Cerebellar nuclear complex (tissue), 1 donor: ENCODE data around the gene MTCL1.

Experiments
- DNase-seq, 2 experiments: peaks; one replicate each; lab custom pipeline; 2025; lab: John Stamatoyannopoulos, UW

Gene MTCL1

DNA sequence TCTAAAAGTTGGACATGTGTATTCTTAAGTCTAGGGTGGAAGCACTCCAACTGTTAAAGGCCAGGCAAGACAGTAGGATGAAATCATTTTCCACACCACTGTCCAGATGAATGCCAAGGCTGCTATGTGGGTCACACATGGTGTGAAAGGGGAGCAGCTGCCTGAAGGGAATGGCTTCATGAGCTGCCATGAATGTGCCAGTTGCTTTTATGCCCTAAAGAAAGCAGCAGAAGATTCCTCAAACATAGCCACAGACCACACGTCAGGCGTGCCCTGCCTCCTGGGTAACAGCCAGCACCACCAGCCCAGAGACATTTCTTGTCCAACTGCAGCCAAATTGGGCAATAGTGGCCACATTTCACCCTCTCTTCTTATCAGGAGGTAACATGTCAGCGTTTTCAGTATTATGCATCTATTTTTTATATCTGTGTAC lies 130.2 kb downstream of the MTCL1 start:
- peak in 1 of 2 experiments; percentile 26 for DNase-seq

DNA sequence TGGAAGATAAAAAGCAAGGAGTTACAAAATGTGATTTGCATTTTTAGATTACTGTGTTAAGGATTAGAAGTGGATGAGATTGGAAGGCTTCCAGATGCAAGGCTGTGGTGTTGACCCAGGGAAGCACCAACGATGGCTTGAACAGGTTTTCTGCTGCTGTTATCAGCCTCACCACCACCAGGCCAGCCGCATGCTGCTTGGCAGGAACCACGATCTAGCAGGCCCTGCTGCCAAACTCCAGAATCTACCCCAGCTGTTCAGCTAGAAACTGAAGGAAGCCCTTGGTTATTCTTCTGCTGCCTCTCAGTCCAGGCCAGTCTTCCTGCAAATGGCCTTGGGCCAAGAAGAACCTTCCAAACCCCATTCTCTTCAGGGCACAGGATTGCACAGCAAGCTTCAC lies 133.9 kb downstream of the MTCL1 start:
- no peak for DNase-seq

DNA sequence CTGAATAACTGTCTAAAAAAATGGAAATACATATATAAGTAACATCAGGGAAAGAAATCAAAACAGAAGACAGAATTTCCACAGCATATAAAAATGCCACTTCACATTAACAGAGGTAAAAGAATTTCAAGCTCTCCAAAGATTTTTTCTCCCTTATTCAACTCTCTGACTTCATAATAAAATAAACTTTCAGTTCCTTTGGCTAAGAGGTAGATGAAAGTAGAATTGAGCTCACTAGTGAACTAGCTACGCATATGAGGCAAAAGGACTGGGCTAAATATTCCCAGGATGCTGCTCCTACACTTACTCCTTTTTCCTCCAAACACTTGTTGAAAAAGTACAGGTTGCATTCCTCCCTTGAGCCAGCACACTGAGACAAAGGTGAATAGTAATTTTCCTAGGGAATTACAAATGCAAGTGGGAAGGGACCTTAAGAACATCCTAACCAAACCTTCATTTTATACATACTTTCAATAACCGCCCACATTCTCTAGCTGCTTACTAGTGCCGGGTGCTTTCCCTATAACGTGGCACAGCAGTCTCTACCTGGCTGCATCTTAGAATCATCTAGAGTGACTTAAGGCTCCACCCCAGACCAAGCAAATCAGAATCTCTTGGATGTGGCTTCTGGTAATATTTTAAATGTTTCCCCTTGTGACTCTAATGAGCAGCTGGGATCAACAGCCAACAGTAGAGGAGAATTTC lies 136.6 kb downstream of the MTCL1 start:
- no peak for DNase-seq

DNA sequence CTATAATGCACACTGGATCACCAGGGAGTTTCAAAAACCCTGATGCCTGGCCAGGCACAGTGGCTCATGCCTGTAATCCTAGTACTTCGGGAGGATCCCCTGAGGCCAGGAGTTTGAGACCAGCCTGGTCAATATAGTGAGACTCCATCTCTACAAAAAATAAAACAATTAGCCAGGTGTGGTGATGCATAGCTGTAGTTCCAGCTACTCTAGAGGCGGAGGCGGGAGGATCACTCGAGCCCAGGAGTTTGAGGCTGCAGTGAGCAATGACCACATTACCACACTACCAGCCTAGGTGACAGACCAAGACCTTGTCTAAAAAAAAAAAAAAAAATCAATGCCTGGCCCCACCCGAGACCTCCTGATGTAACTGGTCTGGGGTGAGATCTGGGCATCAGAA lies 137.2 kb downstream of the MTCL1 start:
- DNase-seq, result no peak

DNA sequence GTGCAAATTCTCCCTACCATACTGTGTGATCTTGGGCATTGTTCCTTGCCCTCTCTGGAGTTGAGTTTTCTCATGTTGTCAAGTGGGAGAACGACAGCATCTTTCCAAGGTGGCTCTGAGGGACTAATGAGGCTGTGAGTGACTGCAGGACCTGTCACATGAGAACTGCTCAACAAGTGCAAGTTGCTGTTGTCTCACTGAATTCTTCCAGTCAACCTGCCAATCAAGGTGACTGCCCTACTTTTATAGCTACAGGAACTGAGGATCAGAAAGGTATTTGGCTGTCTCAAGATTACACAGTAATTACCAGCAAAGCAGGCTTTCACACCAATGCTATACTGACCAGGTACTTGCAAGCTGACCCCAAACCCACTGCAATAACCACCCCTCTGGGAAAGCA lies 137.6 kb downstream of the MTCL1 start:
- DNase-seq, result no peak

DNA sequence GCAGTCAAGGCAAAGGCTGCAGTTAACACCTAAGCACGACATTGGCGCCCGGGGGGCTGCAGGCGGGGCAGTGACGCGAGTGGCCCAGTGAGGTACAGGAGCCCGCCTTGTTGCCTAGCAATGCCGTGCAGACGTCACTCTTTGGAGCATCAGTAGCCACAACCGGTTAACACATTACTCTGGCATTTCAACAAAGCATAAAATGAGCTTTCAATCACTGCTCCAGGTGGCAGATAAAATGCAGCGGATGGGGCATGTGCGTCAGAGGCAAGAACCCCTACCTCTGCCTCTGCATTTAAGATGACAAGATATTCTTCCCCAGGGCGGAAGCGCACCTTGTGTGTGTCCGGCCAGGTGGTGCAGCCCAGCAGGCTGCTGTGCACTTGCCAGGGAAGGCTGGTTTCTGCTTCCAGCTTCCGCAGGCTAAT lies 139.4 kb downstream of the MTCL1 start:
- peak; percentile 80 to 92 for DNase-seq

DNA sequence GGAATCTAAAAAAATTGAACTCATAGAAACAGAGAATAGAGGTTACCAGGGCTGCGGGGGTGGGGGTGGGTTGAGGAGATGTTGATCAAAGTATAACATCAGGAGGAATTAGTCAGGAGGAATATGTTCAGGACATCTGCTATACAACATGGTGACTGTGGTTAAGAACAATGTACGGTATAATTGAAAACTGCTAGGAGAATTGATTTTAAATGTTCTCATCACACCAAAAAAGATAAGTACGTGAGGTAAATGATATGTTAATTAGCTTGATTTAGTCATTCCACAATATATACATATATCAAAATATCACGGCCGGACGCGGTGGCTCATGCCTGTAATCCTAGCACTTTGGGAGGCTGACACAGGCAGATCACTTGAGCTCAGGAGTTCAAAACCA lies 140.2 kb downstream of the MTCL1 start:
- no peak for DNase-seq

DNA sequence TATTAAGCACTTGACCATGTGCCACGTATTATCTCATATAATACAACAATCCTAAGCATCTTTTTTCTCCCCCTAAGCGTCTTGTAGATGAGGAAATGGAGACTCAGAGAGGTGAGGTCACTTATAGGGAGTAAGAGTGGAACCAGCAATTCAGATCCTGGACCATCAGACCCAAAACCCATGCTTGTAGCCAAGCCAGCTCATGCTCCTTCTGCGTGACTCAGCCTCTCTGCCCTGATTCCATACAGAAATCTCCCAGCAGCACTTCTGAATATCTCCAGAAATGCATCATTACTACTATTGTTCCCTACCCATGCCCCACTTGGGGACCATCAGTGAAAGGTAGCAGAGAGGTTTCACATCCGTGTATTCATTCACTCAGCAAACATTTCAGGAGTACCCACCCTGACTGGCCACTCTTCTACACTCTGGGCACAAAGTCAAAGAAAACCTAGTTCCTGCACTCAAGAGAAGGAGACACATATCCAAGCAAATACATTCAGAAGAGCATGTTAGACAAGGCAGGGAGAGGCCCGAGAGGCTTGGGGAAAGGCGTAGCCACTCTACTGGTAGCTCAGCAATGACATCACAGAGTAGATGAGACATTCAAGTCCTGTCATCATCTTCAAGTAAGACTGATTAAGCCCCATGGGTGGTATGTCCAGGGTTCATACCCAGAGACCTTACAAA lies 141.9 kb downstream of the MTCL1 start:
- DNase-seq, result no peak

DNA sequence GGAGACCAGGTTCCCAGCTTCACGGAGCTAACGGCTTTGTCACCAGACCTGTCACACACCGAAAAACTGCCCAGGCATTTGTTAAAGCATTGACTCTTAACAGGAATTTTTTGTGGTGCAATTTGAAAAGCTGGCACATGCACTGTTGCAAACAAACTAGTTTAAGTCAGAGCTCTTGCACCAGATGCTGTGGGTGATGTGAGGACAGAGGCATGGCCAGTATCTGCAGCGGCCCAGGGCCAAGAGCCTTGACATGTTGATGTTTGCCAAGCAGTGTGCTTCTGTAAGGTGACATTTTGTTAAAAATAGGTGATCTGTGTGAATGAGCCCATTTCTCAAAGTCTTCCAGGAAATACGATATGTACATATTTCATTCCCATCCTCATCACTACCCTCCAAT lies 142.5 kb downstream of the MTCL1 start:
- DNase-seq, result no peak

DNA sequence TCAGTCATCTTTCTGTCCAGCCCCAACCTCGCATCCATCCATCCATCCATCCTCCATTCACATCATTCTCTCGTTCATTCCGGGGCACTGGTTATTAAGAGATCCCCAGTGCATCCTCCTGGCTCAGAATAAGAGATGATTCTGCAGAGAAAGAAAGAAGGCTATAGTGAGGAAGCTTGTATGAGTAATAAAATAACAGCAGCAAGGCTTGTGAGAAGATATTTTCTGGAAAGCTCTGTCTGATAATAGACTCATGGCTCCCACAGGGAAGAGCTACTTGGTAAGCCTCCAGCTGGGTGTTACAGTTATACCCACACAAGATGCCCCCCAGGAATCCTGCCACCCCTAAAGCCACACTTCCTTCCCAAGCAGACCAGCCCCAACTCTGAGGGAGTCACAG lies 143.2 kb downstream of the MTCL1 start:
- DNase-seq, result no peak

DNA sequence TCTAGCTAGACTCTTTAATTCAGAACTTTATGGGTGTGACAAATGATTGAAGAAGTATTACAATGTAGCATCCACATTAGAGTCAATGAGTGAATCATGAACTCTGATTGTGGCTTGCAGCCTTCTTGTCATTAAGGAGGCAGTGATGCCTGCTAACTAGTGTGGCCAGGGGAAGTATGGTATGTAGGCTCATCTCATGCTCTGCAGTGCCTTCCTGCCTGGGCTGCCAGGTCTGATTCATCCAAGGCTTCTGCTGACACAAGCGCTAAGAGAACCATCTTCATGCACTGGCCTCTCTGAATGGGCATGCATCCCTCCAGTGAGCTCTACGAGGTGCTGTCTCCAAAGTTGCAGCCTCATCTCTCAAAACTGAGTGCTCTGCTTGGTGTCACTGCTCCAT lies 144.3 kb downstream of the MTCL1 start:
- no peak for DNase-seq

DNA sequence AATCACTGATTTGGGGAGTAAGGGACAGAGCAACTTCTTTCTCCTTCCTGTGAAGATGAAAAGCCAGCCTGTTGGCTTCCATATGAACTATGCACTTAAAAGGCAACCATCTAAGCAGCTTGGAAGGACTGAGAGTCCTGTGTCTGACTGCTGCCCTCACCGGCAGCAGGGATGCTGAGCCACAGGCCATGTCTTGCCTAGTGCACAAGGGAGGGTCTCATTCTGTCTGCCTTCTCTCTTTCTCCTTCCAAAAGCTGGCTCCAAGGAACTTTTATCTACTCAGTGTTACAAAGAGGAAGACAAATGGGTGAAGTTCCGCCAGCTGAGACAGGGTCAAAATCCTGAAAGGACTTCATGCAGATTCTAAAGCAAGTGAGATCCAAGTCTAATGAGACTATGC lies 146.3 kb downstream of the MTCL1 start:
- no peak for DNase-seq

DNA sequence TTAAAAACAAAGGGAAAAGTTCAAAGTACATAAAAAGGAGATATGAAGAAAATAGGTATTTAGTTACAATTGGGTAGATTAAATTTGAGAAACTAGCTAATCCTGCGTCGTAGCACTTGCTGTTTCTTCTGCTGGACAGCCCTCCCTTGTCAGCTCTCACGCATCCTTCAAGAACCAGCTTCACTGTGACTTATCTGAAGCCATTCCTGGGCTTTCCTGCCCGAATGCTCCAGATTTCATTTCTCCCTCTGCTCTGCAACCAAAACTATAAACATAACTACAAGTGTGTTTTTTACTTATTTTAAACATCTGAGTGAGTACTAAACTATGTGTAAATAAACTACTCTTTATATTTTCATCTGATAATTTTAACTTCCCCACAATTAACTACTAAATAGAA lies 149.2 kb downstream of the MTCL1 start:
- DNase-seq, result no peak

DNA sequence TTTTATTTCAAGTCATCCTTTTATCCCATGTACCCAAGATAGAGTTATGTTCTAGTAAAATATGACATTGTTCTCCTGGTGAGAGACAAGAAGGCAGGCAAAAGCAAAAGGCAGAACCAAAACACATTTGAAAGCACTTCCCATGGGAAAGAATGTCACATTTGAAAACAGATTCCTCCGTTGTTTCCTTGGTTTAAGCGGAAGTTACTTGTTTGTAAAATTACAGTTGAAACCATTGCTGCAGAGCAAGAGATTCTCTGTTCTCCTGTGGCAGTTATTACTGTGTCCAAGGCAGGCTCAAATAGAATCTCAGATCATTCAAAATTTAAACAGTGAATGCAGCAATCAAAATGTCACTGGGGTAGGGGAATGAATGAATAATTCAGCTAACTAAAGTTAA lies 149.6 kb downstream of the MTCL1 start:
- DNase-seq, result no peak

DNA sequence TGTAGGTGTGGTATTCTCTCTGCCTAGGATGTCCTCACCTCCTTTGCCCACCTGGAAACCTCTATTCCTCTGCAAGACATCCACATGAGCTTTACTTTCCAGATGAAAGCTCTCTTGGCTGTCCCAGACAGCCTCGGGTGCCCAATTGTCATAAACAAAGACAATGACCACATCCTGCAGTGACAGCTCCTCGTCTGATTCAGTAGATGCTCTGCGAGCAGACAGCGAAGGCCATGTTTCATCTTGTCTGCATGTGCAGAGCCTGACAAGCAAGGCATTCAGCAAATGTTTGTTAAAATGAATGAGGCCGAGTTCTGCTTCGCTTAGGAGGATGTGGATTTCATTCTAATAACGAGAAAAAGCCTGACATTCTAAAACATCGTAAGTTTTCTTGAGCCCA lies 150.9 kb downstream of the MTCL1 start:
- DNase-seq, result no peak

DNA sequence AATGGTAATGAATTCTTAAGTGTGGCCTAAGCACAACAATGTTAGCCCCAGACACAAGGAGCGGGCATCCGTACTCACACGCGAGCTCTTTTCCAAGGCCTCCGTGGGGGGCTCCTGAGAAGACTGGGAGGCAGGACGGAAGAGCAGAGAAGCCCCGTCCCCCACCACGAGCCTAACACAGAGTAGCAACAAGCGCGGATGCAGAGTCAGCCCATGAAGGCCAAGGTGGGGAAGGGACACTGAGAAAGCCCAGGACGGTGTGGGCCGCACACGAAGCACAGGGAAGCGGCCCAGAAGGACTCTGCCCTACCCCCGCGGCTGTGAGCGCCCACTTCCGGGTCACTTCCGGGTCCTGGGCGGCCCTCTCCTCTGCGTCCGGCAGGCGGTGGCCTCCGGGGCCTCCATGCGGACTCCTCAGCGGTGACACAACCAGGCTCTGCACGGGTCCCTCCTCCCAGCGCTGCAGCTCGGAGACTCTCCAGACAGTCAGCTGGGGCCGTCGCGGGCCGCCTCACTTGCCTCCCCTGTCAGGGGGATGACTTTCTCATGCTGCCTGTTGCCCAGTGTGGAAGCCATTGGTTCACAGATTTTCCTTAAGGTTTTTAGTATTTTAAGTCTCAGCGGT lies 151.5 kb downstream of the MTCL1 start:
- DNase-seq, result no peak

DNA sequence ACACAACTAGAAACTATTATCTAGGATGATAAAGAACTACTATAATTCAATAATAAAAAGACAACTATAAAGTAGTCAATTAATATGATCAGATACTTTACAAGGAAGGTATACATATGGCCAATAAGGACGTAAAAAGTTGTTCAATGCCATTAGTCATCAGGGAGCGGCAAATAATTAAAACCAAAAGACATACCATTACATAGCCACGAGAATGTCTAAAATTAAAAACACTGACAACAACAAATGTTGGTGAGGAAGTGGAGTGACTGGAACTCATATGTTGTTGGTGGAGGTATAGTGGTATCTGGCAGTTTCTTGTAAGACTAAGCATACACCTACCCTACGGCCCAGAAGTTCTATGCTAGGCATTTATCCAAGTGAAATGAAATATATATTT lies 152.4 kb downstream of the MTCL1 start:
- no peak for DNase-seq

DNA sequence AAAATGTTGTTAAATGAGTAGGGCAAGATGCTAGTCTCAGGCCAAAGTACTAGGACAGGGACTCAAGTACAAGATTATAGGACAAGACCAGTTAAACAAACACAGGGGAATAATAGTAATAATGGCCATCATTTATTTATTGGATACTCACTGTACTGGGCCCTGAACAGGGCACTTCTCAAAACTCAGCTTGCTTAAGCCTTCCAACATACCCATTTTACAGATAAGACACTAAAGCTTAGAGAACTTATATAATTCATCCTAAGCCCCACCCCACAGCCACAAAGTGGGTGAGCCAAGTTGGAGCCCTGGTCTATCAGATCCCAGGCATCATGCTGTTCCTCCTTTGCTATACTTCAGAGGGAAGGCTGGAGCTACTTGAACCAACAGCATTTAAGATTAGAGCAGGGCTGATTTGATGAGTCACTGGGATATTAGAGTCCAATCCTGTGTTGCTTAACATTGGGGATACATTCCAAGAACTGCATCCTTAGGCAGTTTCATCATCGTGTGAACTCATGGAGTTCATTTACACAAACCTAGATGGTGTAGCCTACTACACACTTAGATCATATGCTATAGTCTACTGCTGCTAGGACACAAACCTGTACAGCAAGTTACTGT lies 153.6 kb downstream of the MTCL1 start:
- no peak for DNase-seq

DNA sequence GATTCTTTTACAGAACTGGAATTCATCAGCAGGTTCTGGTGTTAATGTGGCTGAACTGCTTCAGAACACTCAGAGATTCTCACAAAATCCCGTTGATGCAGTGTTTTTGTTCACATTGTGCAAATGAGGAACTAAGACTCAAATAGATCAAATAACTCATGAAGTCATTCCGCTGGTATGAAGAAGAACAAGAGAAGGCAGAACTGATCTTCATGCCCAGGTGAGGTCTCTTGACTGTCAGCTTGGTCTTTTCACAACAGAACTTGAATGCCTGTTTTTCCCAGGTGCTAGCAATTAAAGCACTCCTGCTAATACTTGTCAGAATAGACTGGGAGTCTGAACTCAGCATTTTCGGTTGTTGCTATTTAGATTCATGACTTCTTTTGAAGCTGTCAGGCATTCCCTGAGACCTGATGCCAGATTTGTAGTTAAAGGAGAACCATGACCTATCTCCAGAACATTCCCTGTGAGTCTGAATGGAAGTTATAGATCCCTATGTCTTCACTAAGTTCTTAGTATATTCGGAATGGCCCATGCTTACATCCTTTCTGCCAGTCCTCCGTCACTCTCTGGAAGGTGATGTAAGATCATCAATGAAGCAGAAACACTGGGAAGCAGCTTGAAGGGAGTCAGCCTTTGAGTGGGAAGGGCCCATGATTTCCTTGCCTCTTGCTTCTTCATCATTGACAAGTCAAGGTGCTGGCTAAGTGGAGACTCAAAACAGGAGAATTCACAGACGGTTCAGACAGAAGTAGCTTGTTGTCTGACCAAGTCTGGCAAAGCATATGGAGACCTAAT lies 155.7 kb downstream of the MTCL1 start:
- DNase-seq, result no peak

DNA sequence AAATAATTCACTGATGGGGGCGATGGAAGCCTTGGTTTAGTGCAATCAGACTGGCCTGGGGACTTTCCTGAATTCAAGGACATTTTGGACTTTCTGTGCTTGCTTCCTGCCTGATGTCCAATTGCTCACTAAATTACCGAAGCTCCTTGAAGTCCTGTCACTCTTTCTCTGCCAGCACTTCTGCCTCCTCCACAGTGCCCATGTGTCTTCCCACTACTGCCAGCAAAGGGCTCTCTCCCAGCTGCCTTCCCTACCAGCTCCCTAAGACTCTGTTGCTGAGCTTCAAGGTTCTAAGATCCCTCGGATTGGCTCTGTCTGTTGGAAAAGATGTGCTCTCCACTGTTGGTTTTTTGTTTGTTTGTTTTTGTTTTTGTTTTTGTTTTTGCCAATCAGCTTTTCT lies 158.1 kb downstream of the MTCL1 start:
- no peak for DNase-seq

DNA sequence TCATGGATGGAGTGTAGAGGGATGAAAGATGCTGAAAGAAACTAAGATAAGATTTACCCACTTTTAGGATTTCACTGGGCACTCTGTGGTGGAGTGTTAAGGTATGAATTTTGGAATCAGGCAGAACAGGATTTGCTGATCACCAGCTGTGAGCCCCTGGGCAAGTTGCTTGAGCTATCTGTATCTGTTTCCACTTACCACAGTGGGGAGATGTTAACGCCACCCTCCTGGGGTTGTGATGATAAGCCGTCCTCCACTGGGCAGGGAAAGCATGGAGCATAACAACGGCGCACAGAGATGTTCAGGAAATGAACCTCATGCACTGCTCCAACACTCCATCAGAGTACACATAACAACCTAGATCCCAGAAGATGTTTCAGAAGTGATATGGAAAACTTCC lies 160.6 kb downstream of the MTCL1 start:
- DNase-seq, result no peak

DNA sequence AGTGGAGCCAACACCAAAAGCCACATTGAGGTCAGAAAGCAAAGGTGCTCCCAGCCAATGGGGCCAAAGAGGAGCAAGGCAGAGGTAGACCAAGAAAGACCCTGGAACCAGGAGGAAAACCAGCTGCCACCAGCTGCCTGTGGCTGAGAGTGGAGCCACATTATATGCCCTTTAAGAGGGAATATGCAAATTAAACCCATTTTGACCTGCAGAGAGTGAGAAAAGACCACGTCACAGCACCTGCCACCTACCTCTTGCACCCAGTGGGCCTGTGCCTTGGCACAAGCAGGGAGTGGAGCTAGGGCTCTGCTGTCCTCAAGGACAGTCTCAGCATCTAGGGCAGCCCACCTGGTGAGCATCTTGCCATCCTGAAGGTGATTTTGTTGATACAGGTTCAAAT lies 161.3 kb downstream of the MTCL1 start:
- DNase-seq, result no peak
